ENCODE results near the gene CAPZA1. TPM values are rescaled to one million over a fixed set of nuclear protein-coding genes. Genes with fewer than 3 reads are reported as not detected.

CAPZA1 gene
- polyA plus RNA-seq, 1 donor, result 151 TPM

GRCh38 chr1:112674986-112675727 lies 55.5 kb downstream of the CAPZA1 start:
- DNase-seq, result peak; percentile 68

DNA sequence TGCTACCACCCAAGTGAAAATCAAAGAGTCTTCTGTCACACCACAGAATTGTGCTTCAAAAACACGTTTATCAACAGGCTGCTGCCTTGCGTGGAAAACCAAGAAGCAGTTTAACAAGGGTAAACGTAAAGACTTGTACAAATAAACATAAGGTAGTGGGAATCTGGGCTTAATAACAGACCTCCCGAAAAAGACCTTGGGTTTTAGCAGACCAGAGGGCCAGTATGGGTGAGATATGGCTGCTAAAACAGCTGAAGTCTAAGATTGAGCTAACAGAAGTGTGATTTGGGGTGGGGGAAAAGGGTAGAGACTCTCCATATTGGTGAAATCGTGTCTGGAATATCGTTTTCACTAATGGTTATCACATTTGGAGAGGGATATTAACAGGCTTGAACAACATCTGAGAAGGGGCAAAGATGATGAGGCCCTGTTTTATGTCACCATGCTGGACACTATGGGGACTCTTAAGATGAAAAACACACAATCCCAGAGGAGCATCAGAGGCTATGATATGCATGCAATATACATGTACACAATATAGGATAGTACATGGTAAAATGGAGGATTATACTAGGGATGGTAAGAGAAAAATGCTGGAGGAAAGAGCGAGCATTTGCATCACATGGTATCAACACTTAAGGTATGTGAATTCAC lies 56.2 kb downstream of the CAPZA1 start:
- no peak for DNase-seq

- no peak for DNase-seq
Observed at GRCh38 chr1:112676543-112676942, 56.9 kb downstream of the CAPZA1 start.

GRCh38 chr1:112677501-112677900 lies 57.9 kb downstream of the CAPZA1 start:
- no peak for DNase-seq

- no peak for DNase-seq
Observed at GRCh38 chr1:112678605-112679004, 59.0 kb downstream of the CAPZA1 start.

GRCh38 chr1:112685913-112686312 lies 66.3 kb downstream of the CAPZA1 start:
- no peak for DNase-seq

DNA sequence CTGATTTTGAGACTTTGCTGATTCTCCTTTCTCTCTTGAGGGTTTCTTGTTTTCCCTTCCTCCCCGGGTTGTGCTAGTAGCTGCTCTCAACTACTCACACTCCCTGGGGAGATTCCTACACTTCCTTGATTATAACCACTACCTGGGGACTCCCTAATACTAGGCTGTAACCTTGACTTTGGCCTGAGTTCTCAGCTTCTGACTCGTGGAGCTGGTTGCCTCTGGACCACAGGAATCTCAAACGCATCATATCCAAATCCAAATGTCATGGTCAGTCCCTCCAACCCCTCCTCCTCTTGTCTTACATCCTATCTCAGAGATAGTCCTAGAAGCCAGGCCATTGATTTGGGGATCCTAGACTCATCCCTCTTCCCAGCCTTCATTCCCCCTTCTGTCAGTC lies 66.8 kb downstream of the CAPZA1 start:
- DNase-seq, result no peak

GRCh38 chr1:112686835-112687234 lies 67.2 kb downstream of the CAPZA1 start:
- no peak for DNase-seq

GRCh38 chr1:112687361-112687760 lies 67.7 kb downstream of the CAPZA1 start:
- DNase-seq, result no peak

- DNase-seq, result no peak
Observed at GRCh38 chr1:112687785-112688496, 68.3 kb downstream of the CAPZA1 start.

GRCh38 chr1:112688781-112689193 lies 69.2 kb downstream of the CAPZA1 start:
- DNase-seq, result no peak

DNA sequence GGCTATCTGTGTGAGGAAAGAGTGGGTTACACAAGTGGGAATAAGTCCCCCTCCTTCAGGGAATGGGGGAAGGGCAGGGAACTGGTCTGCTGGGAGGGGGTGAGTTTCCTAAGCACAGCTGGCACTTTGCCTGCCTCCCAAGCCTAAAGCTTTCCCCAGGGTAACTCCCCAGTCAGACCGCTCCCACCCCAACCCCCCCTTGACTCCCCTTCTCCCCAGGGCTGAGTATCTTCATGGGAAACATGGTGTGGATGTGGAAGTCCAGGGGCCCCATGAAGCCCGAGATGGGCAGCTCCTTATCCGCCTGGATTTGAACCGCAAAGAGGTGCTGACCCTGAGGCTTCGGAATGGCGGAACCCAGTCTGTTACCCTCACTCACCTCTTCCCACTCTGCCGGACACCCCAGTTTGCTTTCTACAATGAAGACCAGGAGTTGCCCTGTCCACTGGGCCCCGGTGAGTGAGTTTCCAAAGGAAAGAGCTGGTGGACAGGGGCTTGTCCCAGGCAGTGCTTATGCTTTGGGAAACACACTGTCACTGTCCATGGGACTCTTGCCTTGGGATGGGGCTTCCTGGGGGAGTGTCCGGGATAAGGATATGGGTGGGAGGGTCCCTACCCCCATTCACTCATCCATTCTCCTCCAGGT lies 69.7 kb downstream of the CAPZA1 start:
- DNase-seq, result no peak

GRCh38 chr1:112689842-112690237 lies 70.2 kb downstream of the CAPZA1 start:
- no peak for DNase-seq

DNA sequence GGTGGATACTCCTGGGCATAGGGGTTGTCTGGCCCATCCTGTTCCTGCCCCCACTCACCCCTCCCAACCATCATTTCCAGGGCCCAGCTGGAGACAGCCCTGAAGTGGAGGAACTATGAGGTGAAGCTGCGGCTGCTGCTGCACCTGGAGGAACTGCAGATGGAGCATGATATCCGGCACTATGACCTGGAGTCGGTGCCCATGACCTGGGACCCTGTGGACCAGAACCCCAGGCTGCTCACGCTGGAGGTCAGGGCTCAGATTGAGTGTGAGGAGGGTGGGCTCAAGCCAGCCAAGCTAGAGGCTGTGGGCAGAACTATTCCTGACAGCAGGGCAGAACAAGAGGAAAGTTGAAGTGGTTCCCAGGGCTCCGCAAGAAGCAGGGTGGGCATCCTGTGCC lies 73.0 kb downstream of the CAPZA1 start:
- DNase-seq, result no peak

GRCh38 chr1:112693821-112694220 lies 74.2 kb downstream of the CAPZA1 start:
- DNase-seq, result no peak

DNA sequence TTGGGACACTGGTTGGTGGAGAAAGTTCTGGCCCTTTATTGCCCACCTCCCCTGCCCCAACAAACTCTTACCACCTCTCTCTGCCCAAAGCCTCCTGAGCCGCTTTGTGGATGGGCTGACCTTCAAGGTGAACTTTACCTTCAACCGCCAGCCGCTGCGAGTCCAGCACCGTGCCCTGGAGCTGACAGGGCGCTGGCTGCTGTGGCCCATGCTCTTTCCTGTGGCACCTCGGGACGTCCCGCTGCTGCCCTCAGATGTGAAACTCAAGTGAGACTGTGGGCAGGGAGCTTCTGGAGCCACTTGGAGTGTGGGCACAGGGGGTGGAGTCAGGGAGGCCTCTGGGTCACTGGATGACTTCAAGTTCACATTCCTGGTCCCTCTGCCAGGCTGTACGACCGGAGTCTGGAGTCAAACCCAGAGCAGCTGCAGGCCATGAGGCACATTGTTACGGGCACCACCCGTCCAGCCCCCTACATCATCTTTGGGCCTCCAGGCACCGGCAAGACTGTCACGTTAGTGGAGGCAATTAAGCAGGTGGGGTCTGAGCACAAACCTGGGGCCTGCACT lies 74.8 kb downstream of the CAPZA1 start:
- DNase-seq, result no peak

DNA sequence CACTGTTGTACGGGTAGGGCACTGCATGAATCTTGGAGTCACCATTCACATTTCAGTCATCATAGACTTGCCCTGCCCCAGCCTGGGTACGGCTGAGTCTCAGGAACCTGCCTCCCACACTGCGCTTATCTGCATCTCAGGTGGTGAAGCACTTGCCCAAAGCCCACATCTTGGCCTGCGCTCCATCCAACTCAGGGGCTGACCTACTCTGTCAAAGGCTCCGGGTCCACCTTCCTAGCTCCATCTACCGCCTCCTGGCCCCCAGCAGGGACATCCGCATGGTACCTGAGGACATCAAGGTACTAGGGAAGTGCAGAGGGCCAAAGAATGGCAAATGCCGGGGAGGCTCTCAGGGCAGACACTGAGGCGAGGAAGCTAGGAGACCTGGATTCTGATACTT lies 75.6 kb downstream of the CAPZA1 start:
- no peak for DNase-seq

DNA sequence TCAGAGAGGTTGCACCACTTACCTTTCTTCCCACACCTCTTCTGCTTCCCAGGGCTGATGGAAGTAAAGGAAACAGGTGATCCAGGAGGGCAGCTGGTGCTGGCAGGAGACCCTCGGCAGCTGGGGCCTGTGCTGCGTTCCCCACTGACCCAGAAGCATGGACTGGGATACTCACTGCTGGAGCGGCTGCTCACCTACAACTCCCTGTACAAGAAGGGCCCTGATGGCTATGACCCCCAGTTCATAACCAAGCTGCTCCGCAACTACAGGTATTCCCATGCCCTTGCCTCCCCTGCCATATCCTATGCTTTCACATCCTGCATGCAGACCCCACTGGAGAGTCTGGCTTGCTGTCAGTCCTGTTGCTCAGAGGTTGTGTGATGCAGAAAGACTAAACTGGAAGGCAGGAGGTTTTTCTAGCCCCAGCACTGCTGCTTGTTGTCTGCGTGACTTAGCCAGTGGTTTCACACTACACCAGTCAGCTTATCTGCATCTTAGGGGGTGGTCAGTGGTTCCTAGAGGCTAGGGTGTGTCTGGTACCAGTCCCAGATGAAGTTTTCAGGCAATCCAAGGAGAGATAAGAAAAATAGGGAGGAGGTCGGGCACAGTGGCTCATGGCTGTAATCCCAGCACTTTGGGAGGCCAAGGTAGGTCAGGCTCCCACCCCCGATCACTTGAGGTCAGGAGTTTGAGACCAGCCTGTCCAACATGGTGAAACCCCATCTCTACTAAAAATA lies 77.1 kb downstream of the CAPZA1 start:
- DNase-seq, result no peak

GRCh38 chr1:112697781-112698201 lies 78.2 kb downstream of the CAPZA1 start:
- DNase-seq, result no peak

GRCh38 chr1:112698366-112699310 lies 79.0 kb downstream of the CAPZA1 start:
- DNase-seq, result no peak
